ENCODE data around the gene ASTN2.

DNA sequence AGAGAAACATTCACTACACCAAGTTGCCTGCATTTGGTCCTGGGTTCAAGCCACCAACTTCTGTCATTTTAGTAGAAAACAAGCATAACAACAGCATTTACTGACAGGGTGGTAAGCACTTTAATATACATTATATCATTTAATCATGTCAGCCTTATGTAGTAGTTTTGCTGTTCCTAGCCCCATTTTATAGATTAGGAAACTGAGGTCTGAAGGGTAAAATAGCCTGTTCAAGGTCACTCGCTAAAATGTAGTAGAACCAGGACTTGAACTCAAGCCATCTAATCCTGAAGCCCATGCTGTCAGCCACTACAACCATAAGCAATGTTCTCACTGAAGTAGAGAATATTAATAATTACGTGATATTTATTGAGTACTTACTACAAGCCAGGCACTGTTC is 787.4 kb downstream of the ASTN2 start:
- no peak for TF ChIP-seq SP1 (IDR thresholded peaks at IDR 0.05; ENCODE audit: low read depth, low read length)
- TF ChIP-seq, protein P1, sequence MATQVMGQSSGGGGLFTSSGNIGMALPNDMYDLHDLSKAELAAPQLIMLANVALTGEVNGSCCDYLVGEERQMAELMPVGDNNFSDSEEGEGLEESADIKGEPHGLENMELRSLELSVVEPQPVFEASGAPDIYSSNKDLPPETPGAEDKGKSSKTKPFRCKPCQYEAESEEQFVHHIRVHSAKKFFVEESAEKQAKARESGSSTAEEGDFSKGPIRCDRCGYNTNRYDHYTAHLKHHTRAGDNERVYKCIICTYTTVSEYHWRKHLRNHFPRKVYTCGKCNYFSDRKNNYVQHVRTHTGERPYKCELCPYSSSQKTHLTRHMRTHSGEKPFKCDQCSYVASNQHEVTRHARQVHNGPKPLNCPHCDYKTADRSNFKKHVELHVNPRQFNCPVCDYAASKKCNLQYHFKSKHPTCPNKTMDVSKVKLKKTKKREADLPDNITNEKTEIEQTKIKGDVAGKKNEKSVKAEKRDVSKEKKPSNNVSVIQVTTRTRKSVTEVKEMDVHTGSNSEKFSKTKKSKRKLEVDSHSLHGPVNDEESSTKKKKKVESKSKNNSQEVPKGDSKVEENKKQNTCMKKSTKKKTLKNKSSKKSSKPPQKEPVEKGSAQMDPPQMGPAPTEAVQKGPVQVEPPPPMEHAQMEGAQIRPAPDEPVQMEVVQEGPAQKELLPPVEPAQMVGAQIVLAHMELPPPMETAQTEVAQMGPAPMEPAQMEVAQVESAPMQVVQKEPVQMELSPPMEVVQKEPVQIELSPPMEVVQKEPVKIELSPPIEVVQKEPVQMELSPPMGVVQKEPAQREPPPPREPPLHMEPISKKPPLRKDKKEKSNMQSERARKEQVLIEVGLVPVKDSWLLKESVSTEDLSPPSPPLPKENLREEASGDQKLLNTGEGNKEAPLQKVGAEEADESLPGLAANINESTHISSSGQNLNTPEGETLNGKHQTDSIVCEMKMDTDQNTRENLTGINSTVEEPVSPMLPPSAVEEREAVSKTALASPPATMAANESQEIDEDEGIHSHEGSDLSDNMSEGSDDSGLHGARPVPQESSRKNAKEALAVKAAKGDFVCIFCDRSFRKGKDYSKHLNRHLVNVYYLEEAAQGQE (IDR thresholded peaks at IDR 0.05; ENCODE audit: low read depth, low read length), result no peak
- TF ChIP-seq CTCF (IDR thresholded peaks at IDR 0.05 in 2 of 3, conservative IDR thresholded peaks at IDR 0.05 in 1 of 3; ENCODE audit: control insufficient read depth in 2 of 3, extremely low read depth in 1 of 3, insufficient read depth in 1 of 3, low read depth in 3 of 3, low read length in 3 of 3), result no peak
- no peak for TF ChIP-seq POLR2AphosphoS5 (IDR thresholded peaks at IDR 0.05; ENCODE audit: low read length)
- no peak for TF ChIP-seq IRF3 (IDR thresholded peaks at IDR 0.05)
- TF ChIP-seq, protein P2, sequence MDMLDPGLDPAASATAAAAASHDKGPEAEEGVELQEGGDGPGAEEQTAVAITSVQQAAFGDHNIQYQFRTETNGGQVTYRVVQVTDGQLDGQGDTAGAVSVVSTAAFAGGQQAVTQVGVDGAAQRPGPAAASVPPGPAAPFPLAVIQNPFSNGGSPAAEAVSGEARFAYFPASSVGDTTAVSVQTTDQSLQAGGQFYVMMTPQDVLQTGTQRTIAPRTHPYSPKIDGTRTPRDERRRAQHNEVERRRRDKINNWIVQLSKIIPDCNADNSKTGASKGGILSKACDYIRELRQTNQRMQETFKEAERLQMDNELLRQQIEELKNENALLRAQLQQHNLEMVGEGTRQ (IDR thresholded peaks at IDR 0.05; ENCODE audit: borderline replicate concordance, low read depth, low read length), result no peak
- TF ChIP-seq CHD1 (IDR thresholded peaks at IDR 0.05; ENCODE audit: low read depth, low read length), result no peak
- TF ChIP-seq KDM1A (IDR thresholded peaks at IDR 0.05; ENCODE audit: borderline replicate concordance), result no peak
- TF ChIP-seq SIN3A (IDR thresholded peaks at IDR 0.05; ENCODE audit: low read depth, low read length), result no peak
